ENCODE results near the gene HOXA7. TPM values are rescaled to one million over a fixed set of nuclear protein-coding genes. Genes with fewer than 3 reads are reported as not detected.
A peak's percentile ranks its signal among the peaks of the same experiment; 100 is the strongest.

HOXA7 gene
- total and polyA plus RNA-seq, 2 of the 8 experiments (the other 6 are each of a cell fraction or from before 2014, with no cell fraction given), result 0.03 TPM; not detected in 1

- H3K4me3 ChIP-seq (ENCODE audit: extremely low read depth in 1 of 4, insufficient read depth in 2 of 4, low read depth in 3 of 4, low read length in 4 of 4), result peak overlapping the region in 1 of 4 experiments; percentile 38; a peak in 1 of 8 replicates
- TF ChIP-seq RNF2 (IDR thresholded peaks at IDR 0.05; ENCODE audit: borderline replicate concordance, low read depth, low read length, missing control alignments, poor library complexity, severe bottlenecking), result peak; percentile 91
- peak; percentile 94 for TF ChIP-seq EZH2 (IDR thresholded peaks at IDR 0.05; ENCODE audit: low read depth, low read length, severe bottlenecking)
- TF ChIP-seq TBP (IDR thresholded peaks at IDR 0.05; ENCODE audit: low read depth, low read length), result no peak
- TF ChIP-seq SUZ12 (IDR thresholded peaks at IDR 0.05; ENCODE audit: low read length), result peak; percentile 92
- TF ChIP-seq ASH2L (IDR thresholded peaks at IDR 0.05; ENCODE audit: low read length), result peak; percentile 4
- TF ChIP-seq, protein P1, sequence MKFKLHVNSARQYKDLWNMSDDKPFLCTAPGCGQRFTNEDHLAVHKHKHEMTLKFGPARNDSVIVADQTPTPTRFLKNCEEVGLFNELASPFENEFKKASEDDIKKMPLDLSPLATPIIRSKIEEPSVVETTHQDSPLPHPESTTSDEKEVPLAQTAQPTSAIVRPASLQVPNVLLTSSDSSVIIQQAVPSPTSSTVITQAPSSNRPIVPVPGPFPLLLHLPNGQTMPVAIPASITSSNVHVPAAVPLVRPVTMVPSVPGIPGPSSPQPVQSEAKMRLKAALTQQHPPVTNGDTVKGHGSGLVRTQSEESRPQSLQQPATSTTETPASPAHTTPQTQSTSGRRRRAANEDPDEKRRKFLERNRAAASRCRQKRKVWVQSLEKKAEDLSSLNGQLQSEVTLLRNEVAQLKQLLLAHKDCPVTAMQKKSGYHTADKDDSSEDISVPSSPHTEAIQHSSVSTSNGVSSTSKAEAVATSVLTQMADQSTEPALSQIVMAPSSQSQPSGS (IDR thresholded peaks at IDR 0.05; ENCODE audit: low read length), result no peak
- no peak overlapping the region for H3K4ac ChIP-seq (replicated peaks; ENCODE audit: insufficient read length, low read depth, low read length)
- 0 out of 2 replicates have a peak overlapping the region, but pooled peaks have one; percentile 82 for H2BK12ac ChIP-seq (ENCODE audit: low read depth, low read length)
- no peak overlapping the region for H2BK5ac ChIP-seq (ENCODE audit: low read depth, low read length)
- FAIRE-seq (no peak), DNase-seq (ENCODE audit: low read depth in 1 of 2, low spot score in 2 of 2) (peak in 1 of 2 experiments; percentile 64)
- H3K18ac ChIP-seq (ENCODE audit: extremely low read depth, low read length), result no peak overlapping the region
- peaks cover 98 to 100% (median 99%) of the 10 kb centered on the region in 4 experiments for H3K27me3 ChIP-seq (replicated peaks in 1 of 4; ENCODE audit: control insufficient read depth in 3 of 4, extremely low read depth in 1 of 4, insufficient read depth in 3 of 4, low read length in 3 of 4)
- no peak overlapping the region for H4K8ac ChIP-seq (ENCODE audit: extremely low read depth, insufficient read depth, low read length)
- no peak overlapping the region for H3K9ac ChIP-seq (replicated peaks in 1 of 4; ENCODE audit: extremely low read depth in 1 of 4, low read depth in 3 of 4, low read length in 3 of 4)
- peak overlapping the region; percentile 29 to 41 for H3K4me2 ChIP-seq (ENCODE audit: insufficient read depth in 1 of 2, low read depth in 2 of 2, low read length in 2 of 2)
- H4K5ac ChIP-seq (ENCODE audit: insufficient read length, low read depth, low read length), result no peak overlapping the region
- H4K20me1 ChIP-seq (replicated peaks in 1 of 2; ENCODE audit: control insufficient read depth in 1 of 2, insufficient read depth in 2 of 2, low read length in 2 of 2), result peaks cover 33 to 58% of the 10 kb centered on the region in 2 experiments
- H3K27ac ChIP-seq (ENCODE audit: low read depth, low read length), result no peak overlapping the region
- ChIA-PET CTCF (ENCODE audit: partially characterized antibody) (interaction anchor here (0.8 to 9.1 kb wide), 12 partner anchors 8 to 55 kb away, joined by 3 to 64 read pairs (median 6); partner anchors contain the start of genes EVX1, HOXA5 and HOXA7), POLR2A (ENCODE audit: partially characterized antibody) (interaction anchor here (0.5 to 0.9 kb wide), 2 partner anchors 11 to 287 kb away, joined by 3 read pairs; no protein-coding TSS in a partner anchor)
- no peak overlapping the region for H2AFZ ChIP-seq (ENCODE audit: low read length)
- H2BK120ac ChIP-seq (replicated peaks; ENCODE audit: low read depth, low read length), result no peak overlapping the region
- no peak overlapping the region for H2BK20ac ChIP-seq (ENCODE audit: low read length)
- no peak overlapping the region for H2BK15ac ChIP-seq (ENCODE audit: low read length)
- WGBS, 2 experiments (ENCODE audit: extremely low coverage in 1 of 2, insufficient coverage in 1 of 2, insufficient read length in 1 of 2, insufficient replicate concordance in 2 of 2, low coverage in 1 of 2, low lambda C conversion rate in 2 of 2, missing lambda C conversion rate in 1 of 2), result 3% methylated on average over 46 of the region's 46 CpGs; no CpG with 5 or more reads in 1 of the 2 experiments
- no peak overlapping the region for H4K91ac ChIP-seq (replicated peaks; ENCODE audit: insufficient read length, low read length)
- no peak overlapping the region for H3K56ac ChIP-seq (replicated peaks; ENCODE audit: insufficient read length, low read depth, low read length)
- H3K23me2 ChIP-seq (ENCODE audit: low read depth, low read length), result no peaks in the 10 kb centered on the region
- peaks cover 0 to 12% (median 0%) of the 10 kb centered on the region in 4 experiments; a peak in 1 of 8 replicates for H3K36me3 ChIP-seq (ENCODE audit: control insufficient read depth in 2 of 4, insufficient read depth in 4 of 4, low read length in 3 of 4)
- peaks cover 0 to 27% (median 17%) of the 10 kb centered on the region in 4 experiments; a peak in 6 of 7 replicates for H3K4me1 ChIP-seq (replicated peaks in 1 of 4; ENCODE audit: control insufficient read depth in 3 of 4, insufficient read depth in 4 of 4, low read length in 3 of 4)
- no peaks in the 10 kb centered on the region for H3K79me1 ChIP-seq (ENCODE audit: low read depth, low read length)
- H3K14ac ChIP-seq (ENCODE audit: insufficient read length), result no peak overlapping the region
- H3K79me2 ChIP-seq (ENCODE audit: control insufficient read depth in 1 of 2, insufficient read depth in 2 of 2, low read length in 2 of 2), result no peaks in the 10 kb centered on the region
- H3K9me3 ChIP-seq (ENCODE audit: insufficient read depth in 2 of 2, low read depth in 1 of 2, low read length in 1 of 2), result no peaks in the 10 kb centered on the region; a peak in 1 of 4 replicates
- H2AK5ac ChIP-seq (ENCODE audit: low read depth, low read length), result no peak overlapping the region
- H3K23ac ChIP-seq (ENCODE audit: insufficient read length), result no peak overlapping the region
Measured at GRCh38 chr7:27187475-27188385, 31.3 kb upstream of the HOXA7 start.

All from H1 (cell line).